Activated effector memory CD4-positive, alpha-beta T cell treated with anti-CD3 and anti-CD28 coated beads, Interleukin-2, amount 50 U/mL, for 16 hours (primary cell): Measurements from ENCODE around the gene IGSF11.

Experiments
- DNase-seq: peaks from one replicate; pipeline ENCODE4 v3.0.0-alpha.2; 2020

The IGSF11 gene

DNA sequence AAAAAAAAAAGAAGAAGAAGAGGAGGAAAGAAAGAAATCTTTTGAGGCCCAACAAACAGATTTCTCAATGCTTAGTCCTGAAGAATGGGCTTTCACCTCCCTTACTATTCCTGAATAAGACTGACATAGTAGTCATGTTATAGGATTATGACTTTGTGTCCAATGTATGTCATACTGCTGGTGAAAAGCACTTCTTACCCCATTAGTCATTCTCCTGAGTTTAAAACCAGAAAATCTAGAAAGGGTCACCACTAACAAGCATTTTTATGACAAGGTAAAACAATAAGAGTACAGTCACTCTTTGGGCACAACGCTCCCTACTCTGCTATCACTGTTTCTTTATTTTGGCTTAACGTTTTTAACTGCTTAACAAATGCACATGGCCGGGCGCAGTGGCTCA, 88.2 kb downstream of the IGSF11 start:
- DNase-seq = no peak

DNA sequence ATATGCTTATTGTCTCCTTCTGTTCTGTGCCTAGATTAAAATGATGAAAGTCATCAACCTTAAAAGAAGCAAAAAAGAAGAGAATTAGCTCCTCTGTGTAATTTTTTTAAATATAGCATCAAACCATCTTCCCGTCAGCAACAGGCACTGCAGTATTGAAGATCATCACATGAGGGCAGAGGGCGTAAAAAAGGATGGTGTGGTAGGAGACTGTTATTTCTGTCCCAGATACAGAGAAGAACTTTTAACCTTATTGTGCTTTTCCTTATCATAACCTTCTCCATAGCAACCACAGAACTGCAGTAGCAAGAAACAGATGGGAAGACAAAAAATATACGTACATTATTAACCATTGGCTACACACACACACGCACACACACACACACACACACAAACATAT, 88.8 kb downstream of the IGSF11 start:
- no peak for DNase-seq

DNA sequence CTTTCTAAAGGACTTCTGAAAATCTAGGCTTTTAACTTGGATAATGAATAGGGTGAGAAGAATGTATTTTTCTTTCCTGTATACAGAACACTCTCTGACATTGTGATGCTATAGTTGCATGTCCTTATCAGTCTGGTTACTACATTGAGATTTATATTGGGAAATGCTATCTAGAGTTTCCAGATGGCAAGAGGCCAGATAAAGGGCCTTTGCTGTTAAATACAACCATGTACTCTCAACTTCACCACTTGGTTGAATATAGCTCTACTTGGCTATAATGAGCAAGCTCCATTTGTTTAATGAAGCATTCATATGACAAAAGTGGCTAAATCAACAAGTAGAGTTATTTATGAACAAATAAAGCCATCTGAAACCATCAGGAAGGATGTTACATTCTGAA, 91.0 kb downstream of the IGSF11 start:
- no peak for DNase-seq

DNA sequence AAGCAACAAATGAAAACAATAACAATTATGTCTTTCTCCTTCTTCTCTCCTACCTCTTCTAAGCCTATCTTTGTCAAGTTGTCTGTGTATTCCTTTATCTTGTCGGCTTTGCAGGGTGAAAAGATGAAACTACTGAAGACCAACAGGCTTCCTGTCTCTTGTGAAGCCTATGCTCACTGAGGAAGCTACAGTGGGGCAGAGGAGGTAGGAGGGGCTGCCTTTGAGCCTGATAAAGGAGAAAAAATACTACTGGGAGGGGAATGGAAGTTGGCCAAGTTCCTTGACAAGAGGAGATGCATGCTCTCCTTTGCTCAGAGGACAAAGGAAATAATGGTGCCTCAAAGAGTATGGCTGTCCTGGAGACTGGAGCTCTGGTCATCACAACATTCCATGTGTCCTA, 92.0 kb downstream of the IGSF11 start:
- no peak for DNase-seq

DNA sequence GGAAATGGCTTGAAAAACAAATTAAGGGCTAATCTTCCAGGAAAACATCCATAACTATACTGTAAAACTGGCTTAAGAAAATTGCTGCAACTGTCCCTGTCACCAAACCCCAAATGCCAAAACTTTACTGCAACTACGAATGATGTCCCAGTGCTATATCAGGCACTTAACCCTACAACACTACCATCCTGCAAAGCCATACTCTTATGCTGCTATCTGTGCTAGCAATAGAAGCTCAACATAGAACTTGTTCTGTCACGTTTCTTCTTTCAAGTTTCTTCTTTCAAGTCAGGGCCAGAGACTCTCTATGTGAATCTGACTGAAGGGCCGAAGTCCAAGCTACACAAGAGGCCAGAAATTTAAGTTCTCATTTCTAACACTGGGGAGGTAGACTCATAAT, 92.5 kb downstream of the IGSF11 start:
- DNase-seq = no peak

DNA sequence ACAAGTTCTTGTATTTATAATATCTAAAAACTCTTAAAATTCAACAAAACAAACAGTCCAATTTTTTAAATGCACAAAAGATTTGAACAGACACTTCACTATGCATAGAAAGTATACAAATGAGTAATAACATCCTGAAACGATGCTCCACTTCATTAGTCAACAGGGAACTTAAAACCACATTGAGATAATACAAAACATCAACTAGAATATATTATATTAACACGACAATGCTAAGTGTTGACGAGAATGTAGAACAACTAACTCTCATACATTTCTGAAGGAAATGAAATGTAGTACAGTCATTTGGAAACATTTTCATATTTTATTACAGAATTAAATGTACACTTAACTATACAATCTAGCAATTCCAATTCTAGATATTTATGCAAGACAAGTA, 93.4 kb downstream of the IGSF11 start:
- no peak for DNase-seq

DNA sequence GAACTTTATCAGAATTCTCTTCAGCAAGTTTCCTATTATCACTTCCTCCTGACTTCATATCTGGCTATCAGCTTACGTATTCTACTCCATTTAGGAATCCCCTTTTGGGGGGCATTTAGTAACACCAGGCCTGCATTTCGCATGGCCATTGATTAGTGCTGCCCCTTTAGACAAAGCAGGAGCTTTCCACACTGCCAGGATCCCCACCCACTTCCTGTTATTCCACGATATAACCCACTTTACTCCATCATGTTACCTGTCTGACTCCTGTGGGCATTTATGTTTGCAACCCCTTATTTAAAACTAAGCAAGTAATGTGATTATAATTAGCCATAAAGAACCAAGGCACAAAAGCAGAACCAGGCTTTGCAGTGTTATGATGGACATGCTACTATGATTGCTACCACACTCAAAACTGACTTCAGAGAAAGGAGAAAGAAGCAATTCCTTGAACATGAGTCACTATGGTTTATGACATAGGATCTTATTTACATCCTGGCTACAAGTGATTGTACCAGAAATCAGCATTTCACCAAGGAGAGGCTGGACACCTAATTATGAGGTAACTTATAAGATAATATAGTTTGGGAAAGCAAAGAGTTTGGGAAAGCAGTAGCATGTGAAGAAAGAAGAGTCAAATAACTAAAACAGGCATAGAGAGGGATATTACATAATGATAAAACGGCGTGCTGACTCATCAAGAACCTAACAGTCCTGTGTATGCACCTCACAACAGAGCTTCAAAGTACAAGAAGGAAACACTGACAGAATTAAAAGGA, 96.3 kb downstream of the IGSF11 start:
- DNase-seq = no peak

DNA sequence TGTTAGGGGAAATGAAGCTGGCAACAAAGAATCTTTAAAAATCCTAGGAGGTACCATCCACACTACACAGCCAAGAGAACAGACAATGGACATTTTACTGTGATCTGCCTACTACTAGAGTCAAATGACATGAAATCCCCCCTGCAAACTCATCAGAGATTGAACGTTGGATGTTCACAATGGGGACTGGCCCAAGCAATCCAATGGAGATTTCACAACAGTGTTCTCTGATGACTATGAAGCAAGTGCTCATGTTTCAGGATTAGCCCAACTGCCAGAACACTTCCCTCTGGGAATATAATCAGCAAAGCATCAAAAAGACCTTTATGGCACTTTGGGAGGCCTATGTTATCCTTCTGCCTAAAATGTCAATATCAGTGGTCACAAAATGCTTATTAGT, 97.8 kb downstream of the IGSF11 start:
- no peak for DNase-seq

DNA sequence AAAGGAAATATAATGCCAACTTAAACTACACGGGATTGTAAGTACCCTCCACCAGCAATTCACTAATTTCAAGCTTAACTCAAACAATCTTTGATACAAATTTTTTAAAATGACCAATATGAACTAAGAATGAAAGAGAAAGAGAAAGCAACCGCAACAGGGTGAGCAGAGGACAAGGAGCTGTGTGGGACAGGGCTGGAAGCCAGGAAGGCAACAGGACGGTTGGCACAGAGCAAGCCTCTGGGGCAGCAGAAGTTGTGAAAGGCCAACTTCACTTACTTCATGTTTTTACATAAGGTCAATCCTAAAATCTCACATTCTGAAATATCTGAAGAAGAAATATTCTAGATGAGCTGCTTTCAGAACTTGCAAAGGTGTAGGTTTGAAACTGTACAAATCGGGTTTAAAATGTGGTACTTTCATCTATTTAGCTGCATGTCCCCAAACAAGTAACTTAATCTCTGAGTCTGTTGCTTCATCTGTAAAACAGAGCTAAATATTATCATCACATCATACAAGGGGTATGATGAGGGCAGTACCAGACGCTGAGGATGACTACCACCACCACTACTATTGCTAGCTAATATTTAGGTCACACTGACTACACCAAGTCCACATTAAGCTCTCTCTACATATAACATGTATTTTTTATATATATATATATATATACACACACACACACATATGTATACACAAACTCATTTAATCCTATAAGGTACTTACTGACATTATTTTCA, 101.7 kb downstream of the IGSF11 start:
- no peak for DNase-seq

DNA sequence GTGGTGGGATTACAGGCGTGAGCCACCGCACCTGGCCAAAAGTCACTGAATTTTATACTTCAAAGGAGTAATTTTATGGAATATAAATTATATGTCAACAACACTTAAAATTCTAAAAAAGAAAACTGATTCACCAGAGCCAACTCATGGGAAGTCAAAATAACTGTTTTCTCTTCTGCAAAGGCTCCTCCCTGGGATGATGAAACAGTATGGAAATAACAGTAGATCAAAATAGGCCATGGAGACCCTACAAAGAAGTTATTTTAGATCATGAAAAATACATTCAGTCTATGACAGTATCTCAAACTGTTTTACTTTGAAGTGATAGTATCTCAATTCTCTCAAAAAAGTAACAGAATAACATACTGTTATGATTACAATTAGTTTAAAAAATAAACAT, 102.7 kb downstream of the IGSF11 start:
- no peak for DNase-seq

DNA sequence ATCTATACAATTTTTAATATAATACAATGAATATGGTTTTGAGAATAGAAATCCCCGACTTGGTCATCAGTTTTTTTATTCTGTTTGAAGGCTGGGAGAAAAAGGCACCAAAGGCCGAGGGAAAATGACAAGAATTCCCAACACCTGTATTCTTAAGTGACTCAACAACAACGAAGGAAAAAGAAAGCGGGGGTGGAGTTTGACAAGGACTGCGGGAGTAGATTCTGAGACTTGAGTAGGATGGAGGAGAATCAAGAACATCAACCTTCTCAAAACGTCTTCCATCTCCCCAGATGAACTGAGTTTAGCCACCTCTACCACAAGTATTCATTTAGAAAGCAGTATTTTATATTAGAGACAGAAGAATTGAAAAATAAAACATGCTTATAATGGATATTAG, 107.2 kb downstream of the IGSF11 start:
- DNase-seq = no peak

DNA sequence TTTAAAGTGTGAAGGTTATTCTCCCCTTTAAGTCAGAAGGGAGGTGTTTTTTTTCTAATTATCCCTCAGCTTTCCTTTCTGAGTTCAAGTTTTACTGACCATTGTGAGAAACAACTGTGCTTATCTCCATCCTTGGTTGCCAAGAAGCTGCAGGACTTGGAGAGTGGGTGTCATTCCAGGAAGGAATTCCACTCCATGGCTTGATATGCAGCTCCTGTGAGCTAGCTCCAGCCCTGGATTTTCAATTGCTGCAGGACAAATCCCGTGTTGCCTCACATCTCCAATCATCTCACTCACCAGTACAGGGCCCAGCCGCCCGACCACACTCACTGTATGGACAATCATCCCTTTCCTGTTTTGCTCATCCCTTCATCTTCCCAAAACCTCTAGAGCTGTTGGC, 122.5 kb downstream of the IGSF11 start:
- no peak for DNase-seq

DNA sequence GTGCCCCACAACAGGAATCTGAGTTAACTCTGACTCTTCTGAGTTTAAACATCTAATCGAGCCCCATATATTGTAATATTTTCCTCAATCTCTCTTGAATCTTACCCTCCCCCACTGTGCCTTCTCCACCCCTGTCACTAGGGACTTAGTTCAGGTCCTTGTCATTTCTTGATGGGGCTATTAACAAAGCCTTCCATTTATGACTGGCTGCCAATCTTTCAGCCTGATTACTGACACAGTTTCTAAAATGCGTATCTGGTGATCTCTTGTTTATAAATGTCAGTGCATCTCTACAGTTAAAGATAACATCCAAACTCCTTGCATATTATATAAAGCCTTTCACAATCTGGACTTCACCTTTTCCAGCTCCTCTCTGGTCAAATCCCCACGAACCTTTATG, 124.3 kb downstream of the IGSF11 start:
- no peak for DNase-seq

DNA sequence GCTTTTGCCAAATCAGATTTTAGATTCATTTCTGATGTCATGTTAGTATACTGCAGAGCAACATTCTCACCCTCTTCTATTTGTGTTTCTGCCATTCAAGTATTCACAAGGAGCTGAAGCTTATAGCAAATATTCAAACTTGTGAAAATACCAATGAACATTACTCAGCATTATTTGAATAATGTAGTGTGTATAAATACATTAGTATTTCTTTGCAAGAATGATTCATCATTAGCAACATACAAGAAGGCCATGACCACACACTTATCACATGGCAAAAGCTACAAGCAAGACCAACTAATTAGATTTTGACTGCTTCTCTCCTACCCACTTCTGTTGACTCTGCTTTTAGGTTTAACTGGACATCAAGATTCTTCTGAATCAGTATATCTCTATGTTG, 124.9 kb downstream of the IGSF11 start:
- DNase-seq = no peak

DNA sequence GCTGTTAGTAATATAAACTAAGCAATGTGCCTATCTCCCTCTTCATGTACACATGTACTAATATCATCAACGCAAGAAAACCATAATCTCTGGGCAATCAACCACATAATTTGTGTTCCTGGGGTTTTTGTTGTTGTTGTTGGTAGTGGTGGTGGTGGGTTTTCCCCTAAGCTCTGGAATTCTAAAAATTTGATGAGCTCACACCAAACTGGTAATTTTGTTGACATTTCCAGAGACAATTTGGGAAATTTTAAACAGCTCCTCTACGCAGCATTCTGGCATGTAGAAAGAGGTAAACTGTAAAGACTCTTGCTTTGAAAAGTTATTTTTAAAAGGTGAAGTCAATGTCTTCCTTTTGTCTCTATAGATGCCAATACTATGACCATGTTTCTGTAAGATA, 126.7 kb downstream of the IGSF11 start:
- DNase-seq = no peak

DNA sequence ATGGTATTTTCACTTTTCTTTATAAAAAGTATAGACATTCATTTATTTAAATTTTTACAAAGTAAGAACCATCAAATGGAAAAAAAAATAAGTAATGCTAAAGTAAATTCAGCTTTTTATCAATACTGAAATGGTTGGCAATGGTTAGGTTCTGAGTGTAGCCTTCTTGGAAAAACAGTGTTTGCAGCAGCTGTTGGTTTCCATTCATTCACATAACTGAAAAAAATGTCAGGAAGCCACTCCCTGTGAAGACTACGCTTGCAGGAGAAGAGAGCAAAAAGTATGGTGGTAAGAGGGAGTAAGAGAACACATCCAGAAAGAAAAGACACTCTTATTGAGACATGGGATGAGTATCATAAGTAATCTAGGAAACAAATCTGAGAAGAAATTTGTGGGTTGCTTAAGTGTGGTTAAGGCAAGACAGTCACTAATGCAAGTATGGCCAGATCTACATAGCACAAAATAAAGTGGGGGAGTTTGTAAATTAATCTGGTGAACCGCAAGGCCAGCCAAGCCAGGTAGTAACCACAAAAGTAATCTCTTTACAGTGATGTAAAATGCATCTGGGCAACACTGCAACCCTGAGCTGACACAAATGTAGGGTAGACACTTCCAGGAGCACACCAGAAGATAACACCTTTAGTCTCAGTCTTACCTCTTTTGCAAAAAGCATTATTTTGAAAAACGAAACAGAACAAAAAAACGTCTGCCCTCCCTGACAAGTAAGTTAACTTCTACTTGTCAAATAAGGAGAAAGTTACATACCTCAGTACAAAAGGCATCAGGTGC, 133.7 kb downstream of the IGSF11 start:
- no peak for DNase-seq

DNA sequence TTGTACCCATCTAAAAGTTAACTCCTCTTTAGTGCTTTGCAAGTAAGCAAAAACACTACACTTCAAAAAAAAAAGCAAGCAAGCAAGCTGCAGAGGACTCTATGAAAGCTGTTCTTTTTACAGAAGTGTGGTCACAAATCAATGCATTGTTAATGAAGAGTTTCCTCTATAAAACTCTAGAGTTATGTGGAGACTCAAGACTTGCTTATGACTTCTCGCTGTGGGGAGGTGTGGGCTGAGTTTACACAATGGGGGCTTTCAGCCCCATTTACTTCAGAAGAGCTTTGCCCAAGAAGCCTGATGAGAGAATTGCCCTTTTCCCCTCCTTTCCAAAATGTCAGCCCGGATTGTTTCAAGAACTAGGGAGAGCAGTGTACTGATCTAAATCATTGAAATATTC, 144.4 kb downstream of the IGSF11 start:
- no peak for DNase-seq

DNA sequence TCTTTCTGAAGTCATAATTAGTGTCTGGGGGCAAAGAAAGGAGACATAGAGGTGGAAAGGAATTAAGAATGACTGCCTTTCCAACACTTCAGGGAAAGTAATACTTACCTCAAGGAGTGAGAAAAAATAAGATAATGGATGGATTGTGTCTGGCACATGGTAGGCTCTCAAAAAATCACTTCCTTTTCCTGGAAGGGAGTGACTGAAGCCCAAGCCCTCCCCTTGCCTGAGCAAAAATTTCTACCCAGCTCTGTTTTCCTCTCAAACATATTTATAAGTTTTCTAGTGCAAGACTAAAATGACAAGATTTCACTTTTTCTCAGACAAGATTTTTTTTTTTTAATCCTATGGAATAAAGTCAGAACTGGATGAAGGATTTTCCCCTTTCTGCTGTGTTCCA, 145.0 kb downstream of the IGSF11 start:
- no peak for DNase-seq

DNA sequence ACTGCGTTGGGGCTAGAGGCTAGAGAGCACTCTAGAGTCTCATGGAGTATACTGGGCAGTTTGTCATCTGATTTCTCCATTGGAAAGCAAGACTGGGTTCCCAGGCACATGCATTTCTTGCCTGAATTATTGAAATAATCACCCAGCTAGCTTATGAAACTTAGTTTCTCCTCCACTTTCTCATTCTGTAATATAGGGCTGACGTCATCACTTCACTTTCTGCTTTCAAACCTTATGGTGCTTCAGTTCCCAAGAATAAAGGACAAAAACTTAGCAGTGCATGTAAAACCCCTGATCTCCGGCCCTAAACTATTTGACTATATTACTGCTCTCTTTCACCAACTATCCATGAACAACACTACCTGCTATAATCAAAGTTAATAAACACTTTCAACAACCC, 147.9 kb downstream of the IGSF11 start:
- no peak for DNase-seq

DNA sequence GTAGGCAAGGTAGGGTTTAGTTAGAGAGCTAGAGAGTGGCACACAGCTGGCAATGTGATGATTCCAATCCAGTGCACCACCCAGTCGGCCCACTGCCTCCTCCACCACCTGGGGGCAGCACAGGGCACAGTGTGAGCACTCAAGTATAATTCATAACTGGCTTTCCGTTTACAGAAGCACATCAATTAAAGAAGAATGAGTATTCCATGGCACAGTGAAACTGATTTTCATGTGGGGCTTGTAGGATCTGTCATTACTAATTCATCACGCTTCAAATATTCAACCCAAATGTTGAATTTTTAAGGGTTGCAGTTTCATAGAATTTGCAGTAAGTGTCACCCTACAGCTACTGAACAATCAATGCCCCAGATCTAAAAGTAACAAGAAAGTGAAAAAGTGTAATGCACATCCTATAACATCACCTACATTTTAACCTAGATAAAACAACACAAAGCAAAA, 149.9 kb downstream of the IGSF11 start:
- peak; percentile 91 for DNase-seq

DNA sequence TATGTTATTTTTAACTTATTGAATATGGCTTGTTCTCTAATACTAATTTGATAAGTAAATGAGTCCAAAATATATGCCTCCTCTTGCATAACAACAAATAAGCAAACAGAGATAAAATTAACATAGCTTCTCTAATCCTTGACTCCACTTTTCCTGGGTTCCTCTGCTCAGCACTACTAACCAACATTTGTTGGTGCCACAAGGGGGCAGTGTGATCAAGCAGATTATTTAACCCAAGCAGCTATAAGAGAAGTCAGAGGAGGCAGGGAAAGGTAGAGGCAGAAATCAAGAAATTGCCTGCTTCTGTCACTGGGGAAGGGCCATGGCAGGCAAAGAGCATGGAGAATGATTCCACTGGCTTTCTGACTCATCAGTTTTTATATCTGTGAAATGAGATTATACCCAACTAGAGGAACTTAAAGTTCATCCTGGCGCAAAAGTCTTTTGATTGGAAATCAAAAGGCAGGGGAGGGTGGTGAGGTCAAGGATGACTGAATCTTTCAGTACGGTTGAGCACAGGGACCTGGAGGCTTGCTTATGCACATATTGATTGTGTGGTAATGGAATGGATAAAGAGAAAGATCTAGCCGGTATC, 152.2 kb downstream of the IGSF11 start:
- peak; percentile 85 for DNase-seq

DNA sequence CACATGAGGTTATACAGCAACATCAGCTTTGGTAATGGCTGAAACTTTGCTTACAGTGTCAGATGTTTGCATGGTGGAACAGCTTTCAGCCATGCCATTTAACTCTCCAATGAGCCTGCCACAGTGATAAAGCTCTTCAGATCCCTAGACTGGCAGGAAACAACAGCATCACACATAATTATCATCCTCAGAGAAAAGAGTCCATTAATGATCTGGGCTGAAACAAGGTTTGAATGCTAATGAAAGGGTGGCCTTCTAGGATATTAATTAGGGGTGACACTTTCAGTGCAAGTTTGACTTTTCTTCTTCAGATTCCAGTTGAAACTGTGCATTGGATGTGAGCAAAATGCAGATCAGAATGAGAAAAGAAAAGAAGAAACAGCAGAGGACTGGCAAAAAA, 166.6 kb downstream of the IGSF11 start:
- no peak for DNase-seq

DNA sequence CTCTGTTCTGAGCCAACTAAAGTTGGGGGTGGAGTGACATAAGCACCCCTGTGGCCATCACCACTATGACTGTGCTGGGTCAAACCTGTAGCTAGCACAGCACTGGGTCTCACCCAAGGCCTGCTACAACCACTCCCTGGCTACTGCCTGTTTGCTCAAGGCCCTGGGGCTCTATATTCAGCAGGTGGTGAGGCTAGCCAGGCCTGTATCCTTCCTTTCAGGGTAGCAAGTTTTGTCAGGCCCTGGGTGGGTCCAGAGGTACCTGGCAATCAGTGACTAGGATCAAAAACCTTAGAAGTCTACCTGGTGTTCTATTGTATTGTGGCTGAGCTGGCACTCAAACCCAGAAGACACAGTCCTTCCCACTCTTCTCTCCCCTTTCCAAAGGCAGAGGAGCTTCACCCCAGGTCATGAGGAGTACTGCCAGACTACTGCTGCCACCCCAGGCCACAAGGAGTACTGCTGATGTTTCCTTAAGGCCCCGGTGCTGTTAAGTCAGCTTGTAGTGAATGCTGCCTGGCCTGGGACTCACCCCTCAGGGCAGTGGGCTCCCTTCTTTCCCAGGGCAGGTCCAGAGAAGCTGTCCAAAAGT, 170.8 kb downstream of the IGSF11 start:
- DNase-seq = no peak
